ENCODE data around the gene OR2T11. TPM values are rescaled to one million over a fixed set of nuclear protein-coding genes. Genes with fewer than 3 reads are reported as not detected.

OR2T11 gene
- total and polyA plus RNA-seq, 2 donors (not counting 1 experiment from before 2014, with no cell fraction given), result not detected

GRCh38 chr1:248596615-248597014 lies 38.3 kb downstream of the OR2T11 start:
- Histone ChIP-seq H3K4me3 (replicated peaks in 1 of 4; ENCODE audit: control extremely low read depth in 1 of 4, insufficient read depth in 1 of 4, low read depth in 3 of 4, low read length in 4 of 4) (no peak overlapping the region), H3K36me3 (ENCODE audit: control insufficient read depth, insufficient read depth, low read length) (no peaks in the 10 kb centered on the region), H3K79me2 (ENCODE audit: control insufficient read depth, insufficient read depth, low read length) (no peaks in the 10 kb centered on the region), H3K9me3 (ENCODE audit: control insufficient read depth, insufficient read depth, low read depth, low read length) (no peaks in the 10 kb centered on the region), H3K27ac (ENCODE audit: insufficient read depth, low read length) (no peak overlapping the region), H3K9ac (ENCODE audit: insufficient read depth, low read length) (no peak overlapping the region), H4K20me1 (ENCODE audit: control insufficient read depth, extremely low read depth, insufficient read depth, low read length) (no peaks in the 10 kb centered on the region), H3K4me2 (ENCODE audit: extremely low read depth, insufficient read depth, low read length) (no peak overlapping the region), H2AFZ (ENCODE audit: low read length) (no peak overlapping the region), H3K4me1 (ENCODE audit: control insufficient read depth, extremely low read depth, insufficient read depth, low read length) (no peaks in the 10 kb centered on the region), H3K27me3 (ENCODE audit: control insufficient read depth, insufficient read depth, low read length) (no peaks in the 10 kb centered on the region)
- TF ChIP-seq CTCF (conservative IDR thresholded peaks at IDR 0.05 in 1 of 2, IDR thresholded peaks at IDR 0.05 in 1 of 2; ENCODE audit: low read depth in 1 of 2, low read length in 2 of 2), result no peak
- TF ChIP-seq EZH2 (IDR thresholded peaks at IDR 0.05; ENCODE audit: low read length, missing control alignments), result no peak
- no peak for DNase-seq (ENCODE audit: low read depth in 2 of 2)

- no peak overlapping the region for H3K4me3 ChIP-seq (replicated peaks in 1 of 4; ENCODE audit: control extremely low read depth in 1 of 4, insufficient read depth in 1 of 4, low read depth in 3 of 4, low read length in 4 of 4)
- H3K36me3 ChIP-seq (ENCODE audit: control insufficient read depth, insufficient read depth, low read length), result no peaks in the 10 kb centered on the region
- no peak overlapping the region for H3K4me2 ChIP-seq (ENCODE audit: extremely low read depth, insufficient read depth, low read length)
- DNase-seq (ENCODE audit: low read depth in 2 of 2), result no peak
- no peaks in the 10 kb centered on the region for H4K20me1 ChIP-seq (ENCODE audit: control insufficient read depth, extremely low read depth, insufficient read depth, low read length)
- H3K9ac ChIP-seq (ENCODE audit: insufficient read depth, low read length), result no peak overlapping the region
- no peaks in the 10 kb centered on the region for H3K27me3 ChIP-seq (ENCODE audit: control insufficient read depth, insufficient read depth, low read length)
- no peaks in the 10 kb centered on the region for H3K4me1 ChIP-seq (ENCODE audit: control insufficient read depth, extremely low read depth, insufficient read depth, low read length)
- H3K9me3 ChIP-seq (ENCODE audit: control insufficient read depth, insufficient read depth, low read depth, low read length), result no peaks in the 10 kb centered on the region
- H3K27ac ChIP-seq (ENCODE audit: insufficient read depth, low read length), result no peak overlapping the region
- no peaks in the 10 kb centered on the region for H3K79me2 ChIP-seq (ENCODE audit: control insufficient read depth, insufficient read depth, low read length)
- H2AFZ ChIP-seq (ENCODE audit: low read length), result no peak overlapping the region
- no peak for TF ChIP-seq EZH2 (IDR thresholded peaks at IDR 0.05; ENCODE audit: low read length, missing control alignments)
- no peak for TF ChIP-seq CTCF (conservative IDR thresholded peaks at IDR 0.05 in 1 of 2, IDR thresholded peaks at IDR 0.05 in 1 of 2; ENCODE audit: low read depth in 1 of 2, low read length in 2 of 2)
Observed at GRCh38 chr1:248593226-248593625, 41.7 kb downstream of the OR2T11 start.

GRCh38 chr1:248592655-248593054 lies 42.2 kb downstream of the OR2T11 start:
- Histone ChIP-seq H3K27ac (ENCODE audit: insufficient read depth, low read length) (no peak overlapping the region), H3K27me3 (ENCODE audit: control insufficient read depth, insufficient read depth, low read length) (no peaks in the 10 kb centered on the region), H3K36me3 (ENCODE audit: control insufficient read depth, insufficient read depth, low read length) (no peaks in the 10 kb centered on the region), H3K4me1 (ENCODE audit: control insufficient read depth, extremely low read depth, insufficient read depth, low read length) (no peaks in the 10 kb centered on the region), H3K79me2 (ENCODE audit: control insufficient read depth, insufficient read depth, low read length) (no peaks in the 10 kb centered on the region), H3K9ac (ENCODE audit: insufficient read depth, low read length) (no peak overlapping the region), H3K4me2 (ENCODE audit: extremely low read depth, insufficient read depth, low read length) (no peak overlapping the region), H3K9me3 (ENCODE audit: control insufficient read depth, insufficient read depth, low read depth, low read length) (no peaks in the 10 kb centered on the region), H2AFZ (ENCODE audit: low read length) (no peak overlapping the region), H4K20me1 (ENCODE audit: control insufficient read depth, extremely low read depth, insufficient read depth, low read length) (no peaks in the 10 kb centered on the region), H3K4me3 (replicated peaks in 1 of 4; ENCODE audit: control extremely low read depth in 1 of 4, insufficient read depth in 1 of 4, low read depth in 3 of 4, low read length in 4 of 4) (no peak overlapping the region)
- TF ChIP-seq CTCF (conservative IDR thresholded peaks at IDR 0.05 in 1 of 2, IDR thresholded peaks at IDR 0.05 in 1 of 2; ENCODE audit: low read depth in 1 of 2, low read length in 2 of 2) (no peak), EZH2 (IDR thresholded peaks at IDR 0.05; ENCODE audit: low read length, missing control alignments) (no peak)
- no peak for DNase-seq (ENCODE audit: low read depth in 2 of 2)

Data from fibroblast of lung (primary cell).